Progenitor cell of endocrine pancreas (in vitro differentiated cells): ENCODE data around the gene SLC35E1. TPM values are rescaled to one million over a fixed set of nuclear protein-coding genes. Genes with fewer than 3 reads are reported as not detected.

Experiments
- DNase-seq: peaks from one replicate; pipeline ENCODE4 v3.0.0; 2021; ENCODE audit warnings: low spot score; ENCODE audit not compliant: unreplicated experiment
- H3K27ac Mint-ChIP-seq: 2 replicates; pipeline ENCODE4 v1.8.0; 2021; ENCODE audit warnings: mild to moderate bottlenecking, moderate library complexity, mixed read lengths
- H3K27me3 Mint-ChIP-seq: 2 replicates; pipeline ENCODE4 v1.8.0; 2021; ENCODE audit warnings: mixed read lengths
- H3K36me3 Mint-ChIP-seq: 2 replicates; pipeline ENCODE4 v1.8.0; 2022; ENCODE audit warnings: mixed read lengths; ENCODE audit not compliant: insufficient read depth
- H3K4me1 Mint-ChIP-seq: 2 replicates; pipeline ENCODE4 v1.8.0; 2021; ENCODE audit warnings: low read depth, mixed read lengths
- H3K4me3 Mint-ChIP-seq: 2 replicates; pipeline ENCODE4 v1.8.0; 2021; ENCODE audit warnings: low read depth, mild to moderate bottlenecking, moderate library complexity, mixed read lengths
- H3K9me3 Mint-ChIP-seq: 2 replicates; pipeline ENCODE4 v1.8.0; 2021; ENCODE audit warnings: low read depth, mixed read lengths
- CTCF ChIP-seq: fragments of 200-600 bp; sonication (generic); IDR thresholded peaks from one replicate; pipeline ENCODE4 v1.5.0; 2021; ENCODE audit warnings: antibody characterized with exemption, mild to moderate bottlenecking; ENCODE audit not compliant: unreplicated experiment
- total RNA-seq: library from RNA; stranded (reverse); gene quantifications from 2 replicates; pipeline ENCODE4 v1.2.1, GENCODE V29; 2021

The SLC35E1 gene
- total RNA-seq, 1 donor from 2014 or later, result 49.1 TPM

DNA sequence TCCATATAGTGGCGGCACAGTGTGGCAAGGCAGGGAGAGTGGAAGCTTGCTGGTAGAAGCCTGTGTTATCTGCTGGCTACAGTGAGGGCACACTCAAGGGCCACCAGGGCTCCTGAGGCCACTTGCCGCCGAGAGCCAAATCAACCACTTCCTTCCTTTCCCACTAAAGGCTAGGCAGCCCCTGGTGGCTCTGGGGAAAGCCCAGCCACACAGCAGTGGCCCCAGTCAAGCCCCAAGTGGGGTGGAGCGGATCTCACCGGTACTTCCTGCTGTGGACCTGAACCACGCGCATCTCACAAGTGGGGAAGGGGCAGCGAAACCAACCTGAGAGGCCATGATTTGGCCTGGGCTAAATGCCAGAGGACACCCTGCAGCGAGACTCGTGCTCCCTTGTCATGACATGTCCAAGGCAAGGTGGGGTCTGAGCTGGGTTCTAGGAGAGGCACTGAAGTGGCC, 21.9 kb upstream of the SLC35E1 start:
- H3K27me3 Mint-ChIP-seq, result no peaks in the 10 kb centered on the region
- H3K9me3 Mint-ChIP-seq, result no peaks in the 10 kb centered on the region
- DNase-seq, result no peak
- H3K4me1 Mint-ChIP-seq, result peaks cover 5% of the 10 kb centered on the region
- no peak overlapping the region for H3K4me3 Mint-ChIP-seq
- H3K36me3 Mint-ChIP-seq, result no peaks in the 10 kb centered on the region
- no peak overlapping the region for H3K27ac Mint-ChIP-seq
- TF ChIP-seq CTCF, result no peak

DNA sequence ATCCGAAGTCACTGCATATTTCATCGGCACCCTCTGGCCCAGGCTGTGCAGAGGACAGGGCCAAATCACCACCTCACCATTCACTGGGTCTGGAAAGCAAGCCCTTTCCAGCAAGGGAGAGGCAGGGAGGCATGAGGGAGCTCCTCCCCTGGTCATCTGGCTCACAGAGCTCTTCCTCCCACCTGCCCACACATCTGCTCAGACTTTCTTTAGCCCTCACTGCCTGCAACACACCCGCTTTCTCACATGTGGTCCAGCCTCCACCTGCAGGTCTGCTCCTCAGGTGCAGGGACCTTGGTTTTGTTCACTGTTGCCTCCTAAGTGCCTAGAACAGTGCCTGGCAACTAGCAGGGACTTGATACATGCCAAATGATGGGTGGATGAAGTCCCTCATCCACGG, 21.0 kb upstream of the SLC35E1 start:
- Mint-ChIP-seq H3K4me3 (no peak overlapping the region), H3K36me3 (no peaks in the 10 kb centered on the region), H3K4me1 (peaks cover 8% of the 10 kb centered on the region), H3K9me3 (no peaks in the 10 kb centered on the region), H3K27ac (peak overlapping the region; percentile 7), H3K27me3 (no peaks in the 10 kb centered on the region)
- DNase-seq, result no peak
- TF ChIP-seq CTCF, result no peak

DNA sequence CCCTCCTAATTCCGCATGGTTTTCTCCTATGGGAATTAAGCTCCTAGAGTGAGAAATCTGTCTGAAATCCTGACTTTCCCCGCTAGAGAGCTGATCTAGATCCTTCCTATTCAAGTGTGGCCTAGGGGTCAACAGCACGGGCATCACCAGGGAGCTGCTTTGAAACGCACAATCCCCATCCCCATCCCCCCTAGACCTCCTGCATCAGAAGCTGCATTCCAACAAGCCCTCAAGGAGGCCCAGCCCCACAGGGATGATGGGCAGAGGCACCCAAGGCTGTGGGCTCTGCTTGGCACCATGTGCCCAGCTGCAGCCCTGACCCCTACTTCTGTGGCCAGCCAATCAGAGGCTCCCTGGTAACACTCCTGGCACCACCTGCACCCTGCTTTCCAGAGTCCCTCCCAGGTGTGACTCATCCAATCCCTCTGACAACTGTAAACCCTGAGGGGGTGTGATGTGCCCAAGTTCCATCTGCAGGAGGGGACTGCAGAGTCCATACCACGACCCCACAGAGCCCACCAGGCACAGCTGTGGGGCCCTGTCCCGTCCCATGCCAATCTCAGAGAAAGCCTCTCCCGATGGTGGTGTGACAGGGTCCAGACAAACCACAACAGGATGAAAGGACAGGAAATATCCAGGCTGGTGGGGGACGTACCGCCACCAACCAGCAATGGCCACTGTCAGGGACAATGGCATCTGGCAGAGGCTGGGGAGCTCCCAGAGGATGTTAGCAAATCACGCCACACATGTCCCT, 19.8 kb upstream of the SLC35E1 start:
- Mint-ChIP-seq H3K27ac (no peak overlapping the region), H3K36me3 (no peaks in the 10 kb centered on the region), H3K4me3 (no peak overlapping the region), H3K27me3 (no peaks in the 10 kb centered on the region), H3K4me1 (peaks cover 10% of the 10 kb centered on the region), H3K9me3 (no peaks in the 10 kb centered on the region)
- DNase-seq, result no peak
- no peak for TF ChIP-seq CTCF

DNA sequence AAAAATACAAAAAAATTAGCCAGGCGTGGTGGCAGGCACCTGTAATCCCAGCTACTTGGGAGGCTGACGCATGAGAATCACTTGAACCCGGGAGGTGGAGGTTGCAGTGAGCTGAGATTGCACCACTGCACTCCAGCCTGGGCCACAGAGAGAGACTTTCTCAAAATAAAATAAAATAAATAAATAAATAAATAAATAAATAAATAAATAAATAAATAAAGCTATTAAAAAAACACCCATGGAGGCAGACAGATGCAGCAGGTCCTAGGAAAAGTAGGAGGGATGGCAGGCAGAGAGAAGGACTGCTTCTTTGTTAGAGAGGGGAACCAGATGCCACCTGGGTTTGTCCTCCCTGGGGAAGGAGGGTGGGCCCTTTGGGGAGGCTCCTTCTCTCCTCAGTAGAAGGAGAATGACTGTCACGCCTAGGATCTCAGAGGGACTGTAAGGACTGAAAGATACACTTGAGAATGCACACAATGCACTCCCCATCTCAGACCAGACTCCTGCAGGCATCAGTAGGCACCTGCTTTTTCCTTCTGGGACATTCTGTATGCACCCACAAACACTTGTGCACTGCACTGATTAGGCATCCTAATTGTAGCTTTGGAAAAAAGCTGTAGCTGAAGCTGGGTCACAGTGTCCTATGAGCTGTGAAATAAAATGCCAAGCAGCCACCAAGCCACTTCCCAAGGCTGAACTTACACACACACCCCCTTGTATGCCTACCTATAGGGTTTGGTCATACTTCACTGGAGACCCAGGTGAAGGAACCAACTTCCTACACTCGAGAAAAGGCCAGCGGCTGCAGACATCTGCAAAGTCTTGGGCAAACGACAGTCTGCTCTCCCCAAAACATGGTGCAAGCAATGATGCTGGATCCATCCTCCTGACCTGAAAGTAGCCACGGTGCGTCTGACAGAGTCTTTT, 18.9 kb upstream of the SLC35E1 start:
- no peak overlapping the region for H3K27ac Mint-ChIP-seq
- no peaks in the 10 kb centered on the region for H3K9me3 Mint-ChIP-seq
- no peak for DNase-seq
- no peak for TF ChIP-seq CTCF
- peaks cover 10% of the 10 kb centered on the region for H3K4me1 Mint-ChIP-seq
- no peak overlapping the region for H3K4me3 Mint-ChIP-seq
- H3K27me3 Mint-ChIP-seq, result no peaks in the 10 kb centered on the region
- H3K36me3 Mint-ChIP-seq, result no peaks in the 10 kb centered on the region

DNA sequence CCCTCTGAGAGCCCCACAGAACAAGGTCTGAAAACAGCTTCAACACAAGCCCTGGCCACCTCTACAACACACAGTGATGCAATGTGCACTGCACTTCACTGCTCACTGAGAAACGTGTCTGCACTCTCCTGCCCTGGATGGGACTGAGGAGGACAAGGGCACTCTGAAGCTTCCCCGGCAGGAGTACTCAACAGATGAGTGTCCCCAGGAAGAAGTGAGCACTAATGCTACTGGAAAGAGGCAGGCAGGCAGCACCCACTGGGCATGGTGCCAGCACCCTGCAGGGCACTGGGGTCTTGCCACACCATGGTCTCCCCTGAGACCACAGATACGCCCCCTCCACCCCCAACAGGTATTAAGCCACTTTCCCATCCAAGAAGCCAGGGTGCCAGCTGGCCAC, 17.7 kb upstream of the SLC35E1 start:
- H3K4me1 Mint-ChIP-seq, result peaks cover 11% of the 10 kb centered on the region
- TF ChIP-seq CTCF, result no peak

More for the DNA sequence above, 17.7 kb upstream of the SLC35E1 start:
- no peak overlapping the region for H3K27ac Mint-ChIP-seq
- H3K9me3 Mint-ChIP-seq, result no peaks in the 10 kb centered on the region
- no peaks in the 10 kb centered on the region for H3K27me3 Mint-ChIP-seq
- no peak overlapping the region for H3K4me3 Mint-ChIP-seq
- no peak for DNase-seq
- H3K36me3 Mint-ChIP-seq, result no peaks in the 10 kb centered on the region
